AG10803 (cell line): ENCODE data around the gene TBC1D12.
A peak's percentile ranks its signal among the peaks of the same experiment; 100 is the strongest.

Experiments
- DNase-seq: peaks from one replicate; pipeline ENCODE4 v3.0.0; 2010; ENCODE audit warnings: low read depth
- H3K4me3 ChIP-seq: 2 replicates; pipeline ENCODE4 v1.5.1; 2011; ENCODE audit warnings: mild to moderate bottlenecking, low read length, control low read depth
- CTCF ChIP-seq: conservative IDR thresholded peaks from 2 replicates; pipeline ENCODE4 v1.5.1; 2011; ENCODE audit warnings: mild to moderate bottlenecking, low read length, control low read depth, inconsistent platforms

The TBC1D12 gene

GRCh38 chr10:94443549-94443948, 41.2 kb downstream of the TBC1D12 start:
- DNase-seq: peak; percentile 25
- TF ChIP-seq CTCF: no peak
- no peak overlapping the region for H3K4me3 ChIP-seq

- H3K4me3 ChIP-seq: no peak overlapping the region
- DNase-seq: no peak
- no peak for TF ChIP-seq CTCF
These were observed 48.4 kb downstream of the TBC1D12 start for GRCh38 chr10:94450782-94451181.

GRCh38 chr10:94451883-94452519, 49.7 kb downstream of the TBC1D12 start:
- no peak for TF ChIP-seq CTCF
- DNase-seq: no peak

GRCh38 chr10:94456942-94457341, 54.6 kb downstream of the TBC1D12 start:
- DNase-seq: no peak
- no peak for TF ChIP-seq CTCF
- H3K4me3 ChIP-seq: no peak overlapping the region

More at GRCh38 chr10:94451883-94452519, 49.7 kb downstream of the TBC1D12 start:
- H3K4me3 ChIP-seq: no peak overlapping the region

- no peak for TF ChIP-seq CTCF
- DNase-seq: no peak
- H3K4me3 ChIP-seq: no peak overlapping the region
These were observed 57.0 kb downstream of the TBC1D12 start for GRCh38 chr10:94459385-94459784.

GRCh38 chr10:94461503-94461902, 59.2 kb downstream of the TBC1D12 start:
- TF ChIP-seq CTCF: no peak
- H3K4me3 ChIP-seq: no peak overlapping the region
- no peak for DNase-seq

- TF ChIP-seq CTCF: no peak
- DNase-seq: no peak
These were observed 59.8 kb downstream of the TBC1D12 start for GRCh38 chr10:94462130-94462529.

More at GRCh38 chr10:94462130-94462529, 59.8 kb downstream of the TBC1D12 start:
- H3K4me3 ChIP-seq: no peak overlapping the region
